Vein endothelial cell (primary cell): ENCODE measurements around the gene AQP7. TPM values are rescaled to one million over a fixed set of nuclear protein-coding genes. Genes with fewer than 3 reads are reported as not detected.

ENCODE experiments used
- small RNA-seq: library from RNA; depleted of rRNA; stranded (forward); fragments of <200 nt; gene quantifications from one replicate; pipeline ENCODE3, GENCODE V24; 2012
- total RNA-seq: library from RNA; depleted of rRNA; stranded (reverse); fragments of >200 nt; gene quantifications from 2 replicates; pipeline ENCODE4 v1.2.3, GENCODE V29; 2012

Gene AQP7
- total RNA-seq, result 0.19 TPM in 1 of 2 replicates, not detected in the other

GRCh38 chr9:33402371-33402770 is at the start of gene AQP7:
Gene AQP7 (minus strand): TSS chr9:33402568. CDS start chr9:33401262, 1,306 bp downstream.

GRCh38 chr9:33446946-33447798 is 44.8 kb upstream of the AQP7 start, which contains the start of gene AQP3:
Gene AQP3 (minus strand): TSS chr9:33447593. CDS start chr9:33447530, 63 bp downstream.

Small RNA genes within 50 kb of the gene (small RNA-seq; reads per million reads assigned to genes)
- not detected for gene AL356218.2
- gene RF00019, result not detected

Other genes with a start within 250 kb of the AQP7 start
- gene B4GALT1, start 235.2 kb downstream of the AQP7 start, total RNA-seq, result 21.4 and 24.8 TPM in 2 replicates
- gene SPINK4, start 162.4 kb downstream of the AQP7 start, total RNA-seq, result not detected in 2 replicates
- gene BAG1, start 137.9 kb downstream of the AQP7 start, total RNA-seq, result 30.1 and 58.3 TPM in 2 replicates
- 67.5 and 68.6 TPM in 2 replicates for gene CHMP5, start 137.5 kb downstream of the AQP7 start, total RNA-seq
- 19.3 and 22.2 TPM in 2 replicates for gene NFX1, start 112.1 kb downstream of the AQP7 start, total RNA-seq
- 0.10 TPM in 1 of 2 replicates, not detected in the other for gene AQP3, start 45.0 kb upstream of the AQP7 start, total RNA-seq
- gene NOL6, start 71.4 kb upstream of the AQP7 start, total RNA-seq, result 41.2 and 41.5 TPM in 2 replicates
- 2.0 and 5.7 TPM in 2 replicates for gene ANKRD18B, start 121.7 kb upstream of the AQP7 start, total RNA-seq